HepG2 (cell line): Measurements from ENCODE around the gene KRTAP5-8. TPM values are rescaled to one million over a fixed set of nuclear protein-coding genes. Genes with fewer than 3 reads are reported as not detected.

Experiments
- ATAC-seq: fragments of 200-7000 bp; cut with Tn5 transposase; 3 replicates; pipeline ENCODE4 v1.9.1; 2020; ENCODE audit warnings: mild to moderate bottlenecking, moderate library complexity
- BruUV-seq: library from RNA; stranded (reverse); fragments of 400-500 nt; replicated peaks from 2 replicates; lab custom pipeline; 2021; lab: Mats Ljungman, UMichigan
- CTCF ChIA-PET: fragments of 300-600 bp; formaldehyde crosslinking; extraction: SDS; loops from one replicate; lab custom pipeline; 2021; ENCODE audit warnings: low total read pairs, inconsistent platforms, low intra/inter-chr PET ratio; lab: Yijun Ruan, JAX
- POLR2A ChIA-PET: fragments of 350-600 bp; sonication (Branson Sonifier 250); formaldehyde crosslinking; loops from one replicate; lab custom pipeline; 2020; ENCODE audit warnings: antibody characterized with exemption, inconsistent platforms; lab: Yijun Ruan, JAX
- DNase-seq: peaks from one replicate; pipeline ENCODE4 v3.0.0-alpha.2; 2015; ENCODE audit warnings: low spot score
- FAIRE-seq: peaks from 3 replicates; lab custom pipeline; 2011; peaks lifted over from hg19 to GRCh38; lab: Jason Lieb, UNC
- H2AFZ ChIP-seq: one replicate; pipeline ENCODE4 v1.6.1; 2011; ENCODE audit warnings: low read length, inconsistent platforms
- H3K27ac ChIP-seq: fragments of 300-600 bp; 3 replicates; pipeline ENCODE4 v1.8.0; 2011; ENCODE audit warnings: mixed run types, mild to moderate bottlenecking, mixed read lengths, low read length, inconsistent platforms; ENCODE audit not compliant: insufficient read depth; ENCODE audit errors: extremely low read length
- H3K27me3 ChIP-seq, 2 experiments: fragments of 200-600 bp in 1 of 2; 2 replicates in 1 of 2; 3 replicates in 1 of 2; pipeline versions ENCODE4 v1.6.0 to v1.8.0; 2011; ENCODE audit warnings: low read length in 2 of 2, mild to moderate bottlenecking in 2 of 2, moderate library complexity in 2 of 2, inconsistent platforms in 1 of 2; ENCODE audit not compliant: insufficient read depth in 2 of 2, control insufficient read depth in 1 of 2
- H3K36me3 ChIP-seq, 2 experiments: fragments of 200-600 bp in 1 of 2; replicated peaks in 1 of 2; 2 replicates in 1 of 2; 3 replicates in 1 of 2; pipeline versions ENCODE4 v1.5.1 to v1.8.0; 2011; ENCODE audit warnings: low read length in 2 of 2, inconsistent platforms in 1 of 2; ENCODE audit not compliant: insufficient read depth in 2 of 2, control insufficient read depth in 1 of 2
- H3K4me1 ChIP-seq: 2 replicates; pipeline ENCODE4 v1.5.1; 2012; ENCODE audit warnings: low read length, inconsistent platforms; ENCODE audit not compliant: insufficient read depth
- H3K4me2 ChIP-seq: 2 replicates; pipeline ENCODE4 v1.6.0; 2011; ENCODE audit warnings: low read depth, low read length, inconsistent platforms
- H3K4me3 ChIP-seq, 3 experiments: fragments of 200-600 bp in 1 of 3; sonication (generic), shearing (Covaris generic) in 1 of 3; replicated peaks in 1 of 3; 2 replicates each; pipeline ENCODE4 v1.5.1; 2011 to 2016; ENCODE audit warnings: low read length in 3 of 3, inconsistent platforms in 2 of 3, low read depth in 2 of 3, mild to moderate bottlenecking in 2 of 3, control low read depth in 1 of 3, mixed read lengths in 1 of 3; ENCODE audit not compliant: insufficient read depth in 1 of 3
- H3K79me2 ChIP-seq: one replicate; pipeline ENCODE4 v1.6.1; 2011; ENCODE audit warnings: low read length, inconsistent platforms; ENCODE audit not compliant: insufficient read depth
- H3K9ac ChIP-seq: 2 replicates; pipeline ENCODE4 v1.6.0; 2011; ENCODE audit warnings: mild to moderate bottlenecking, low read depth, low read length, inconsistent platforms; ENCODE audit not compliant: insufficient read depth
- H3K9me3 ChIP-seq: 2 replicates; pipeline ENCODE4 v1.5.1; 2012; ENCODE audit warnings: mild to moderate bottlenecking, low read length
- H4K20me1 ChIP-seq: 2 replicates; pipeline ENCODE4 v1.6.0; 2011; ENCODE audit warnings: inconsistent platforms, mild to moderate bottlenecking, low read length, moderate library complexity; ENCODE audit not compliant: insufficient read depth
- DMAP1 ChIP-seq: IDR thresholded peaks from 2 replicates; pipeline ENCODE4 v1.6.1; 2016
- HHEX ChIP-seq: IDR thresholded peaks from 2 replicates; pipeline ENCODE4 v1.6.1; 2016; ENCODE audit warnings: control low read depth
- HIVEP1 ChIP-seq: sonication (generic); formaldehyde crosslinking; IDR thresholded peaks from 2 replicates; pipeline ENCODE4 v1.4.0; 2020; ENCODE audit warnings: mild to moderate bottlenecking, missing genetic modification reagents
- KDM6A ChIP-seq: IDR thresholded peaks from 2 replicates; pipeline ENCODE4 v1.6.1; 2016; ENCODE audit warnings: low read depth
- KLF13 ChIP-seq: sonication (generic); formaldehyde crosslinking; IDR thresholded peaks from 2 replicates; pipeline ENCODE4 v1.4.0; 2020; ENCODE audit warnings: mild to moderate bottlenecking, missing genetic modification reagents
- KLF16 ChIP-seq, 2 experiments: sonication (generic) in 1 of 2; formaldehyde crosslinking in 1 of 2; IDR thresholded peaks; 2 replicates each; pipeline versions ENCODE4 v1.6.1 to v1.8.0; 2016 to 2023; ENCODE audit warnings: missing genetic modification reagents in 2 of 2, missing compliant biosample characterization in 1 of 2
- KLF6 ChIP-seq: IDR thresholded peaks from 2 replicates; pipeline ENCODE4 v1.8.0; 2016; ENCODE audit warnings: missing biosample characterization, missing genetic modification reagents
- POLR2AphosphoS5 ChIP-seq: IDR thresholded peaks from 2 replicates; pipeline ENCODE4 v1.6.1; 2012; ENCODE audit warnings: low read depth, low read length
- RCOR2 ChIP-seq: IDR thresholded peaks from 2 replicates; pipeline ENCODE4 v1.6.1; 2016; ENCODE audit warnings: missing biosample characterization, missing genetic modification reagents
- SMARCC2 ChIP-seq: fragments of 450-650 bp; IDR thresholded peaks from 2 replicates; pipeline ENCODE4 v1.6.1; 2017; ENCODE audit warnings: antibody characterized with exemption, mild to moderate bottlenecking
- SP2 ChIP-seq: sonication (generic); formaldehyde crosslinking; IDR thresholded peaks from 2 replicates; pipeline ENCODE4 v1.5.1; 2020; ENCODE audit warnings: mild to moderate bottlenecking, missing genetic modification reagents
- ZBTB42 ChIP-seq: sonication (generic); formaldehyde crosslinking; IDR thresholded peaks from 2 replicates; pipeline ENCODE4 v1.5.0; 2020; ENCODE audit warnings: mild to moderate bottlenecking, missing genetic modification reagents
- ZMAT3 ChIP-seq: sonication (generic); formaldehyde crosslinking; conservative IDR thresholded peaks from 2 replicates; pipeline ENCODE4 v1.7.0; 2021; ENCODE audit warnings: missing genetic modification reagents
- ZNF205 ChIP-seq: IDR thresholded peaks from 2 replicates; pipeline ENCODE4 v1.6.1; 2018; ENCODE audit warnings: missing biosample characterization, missing genetic modification reagents
- ZNF207 ChIP-seq: fragments of 450-650 bp; IDR thresholded peaks from 2 replicates; pipeline ENCODE4 v1.6.1; 2016; ENCODE audit warnings: antibody characterized with exemption, borderline replicate concordance
- ZNF367 ChIP-seq: sonication (generic); formaldehyde crosslinking; IDR thresholded peaks from 2 replicates; pipeline ENCODE4 v1.4.0; 2020; ENCODE audit warnings: missing genetic modification reagents, borderline replicate concordance
- ZNF496 ChIP-seq: sonication (generic); formaldehyde crosslinking; IDR thresholded peaks from 2 replicates; pipeline ENCODE4 v1.8.1; 2023; ENCODE audit warnings: mild to moderate bottlenecking, moderate library complexity, missing genetic modification reagents; ENCODE audit not compliant: insufficient replicate concordance
- ZNF605 ChIP-seq: sonication (generic); formaldehyde crosslinking; IDR thresholded peaks from 2 replicates; pipeline ENCODE4 v1.8.0; 2022; ENCODE audit warnings: mild to moderate bottlenecking, missing genetic modification reagents
- WGBS: methylation state at CpG from one replicate; pipeline ENCODE4 v1.1.6; 2017; ENCODE audit warnings: low lambda C conversion rate; 5-methylcytosine and 5-hydroxymethylcytosine counted together
- in situ Hi-C: cut with HindIII; loops from 2 replicates; pipeline ENCODE4 v1.10.0; 2017; ENCODE audit warnings: low pct_unique_long_range_greater_than_20kb; ENCODE audit not compliant: extremely low pct_ligation_motif_present
- intact Hi-C: fragments of 100-400 bp; cut with micrococcal nuclease; formaldehyde crosslinking; loops from one replicate; pipeline ENCODE4 v1.10.0; 2022; ENCODE audit not compliant: unreplicated experiment
- polyA plus RNA-seq, 8 experiments: library from polyadenylated mRNA; depleted of rRNA in 3 of 8; stranded (reverse) in 7 of 8; unstranded in 1 of 8; fragments of >200 nt; fragmentation: Illumina TruSeq in 4 of 8; extraction: Trizol in 4 of 8; gene quantifications; 2 replicates each; pipeline versions ENCODE4 v1.2.1 to v1.2.3, GENCODE V29; 2011 to 2016; ENCODE audit warnings: low read depth in 4 of 8, missing spikeins in 1 of 8, mixed read lengths in 1 of 8; ENCODE audit not compliant: insufficient read depth in 1 of 8
- total RNA-seq, 5 experiments: library from RNA; depleted of rRNA; stranded (reverse); fragments of >200 nt; fragmentation: Illumina TruSeq; extraction: Trizol; gene quantifications; 2 replicates each; pipeline ENCODE4 v1.2.3, GENCODE V29; 2016; ENCODE audit warnings: low read depth in 1 of 5
- TF ChIP-seq, protein P1 (sequence below): sonication (generic); formaldehyde crosslinking; IDR thresholded peaks from 2 replicates; pipeline ENCODE4 v1.8.1; 2023; ENCODE audit warnings: mild to moderate bottlenecking, moderate library complexity, missing genetic modification reagents
- TF ChIP-seq, protein P2 (sequence below): sonication (generic); formaldehyde crosslinking; IDR thresholded peaks from 2 replicates; pipeline ENCODE4 v1.4.0; 2020; ENCODE audit warnings: mild to moderate bottlenecking, missing genetic modification reagents

The KRTAP5-8 gene
- total and polyA plus RNA-seq, 2 of the 13 experiments (the other 11 are each of a cell fraction or from before 2014, with no cell fraction given), result 0.20 TPM; not detected in 1

DNA sequence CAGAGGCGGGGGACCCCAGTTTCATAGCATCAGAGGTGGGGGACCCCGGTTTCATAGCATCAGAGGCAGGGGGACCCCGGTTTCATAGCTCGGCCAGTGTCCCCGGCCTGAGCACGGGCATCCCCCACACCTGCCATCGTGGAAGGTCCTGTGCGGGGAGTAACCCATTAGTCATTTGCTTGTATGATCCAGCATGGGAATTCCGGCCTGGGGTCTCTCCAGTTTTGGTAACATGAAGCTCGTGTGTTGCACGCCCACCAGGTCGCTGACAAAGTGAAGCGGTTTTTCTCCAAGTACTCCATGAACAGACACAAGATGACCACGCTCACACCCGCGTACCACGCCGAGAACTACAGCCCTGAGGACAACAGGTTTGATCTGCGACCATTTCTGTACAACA is 39.7 kb upstream of the KRTAP5-8 start:
- FAIRE-seq (no peak), DNase-seq (no peak), ATAC-seq (no peak)
- Histone ChIP-seq H2AFZ (no peak overlapping the region), H3K79me2 (no peaks in the 10 kb centered on the region), H3K4me3 (no peak overlapping the region), H3K9ac (no peak overlapping the region), H3K4me2 (no peak overlapping the region), H3K9me3 (no peaks in the 10 kb centered on the region), H3K27me3 (no peaks in the 10 kb centered on the region)
- BruUV-seq, result no TSS peak
- 98% methylated on average over 11 of the region's 19 CpGs for WGBS
- in situ Hi-C loops, result no loop called here
- CTCF ChIA-PET, result no interaction called here
- TF ChIP-seq KDM6A (CRISPR knock-in tag), result no peak
- TF ChIP-seq, all 625 proteins: peak for 0
- POLR2A ChIA-PET, result no interaction called here
- no peaks in the 10 kb centered on the region for H3K4me1 ChIP-seq
- peaks cover 16 to 64% of the 10 kb centered on the region in 2 experiments; a peak in 4 of 5 replicates for H3K36me3 ChIP-seq
- H4K20me1 ChIP-seq, result no peaks in the 10 kb centered on the region
- intact Hi-C loops, result no loop called here
- no peak overlapping the region for H3K27ac ChIP-seq

DNA sequence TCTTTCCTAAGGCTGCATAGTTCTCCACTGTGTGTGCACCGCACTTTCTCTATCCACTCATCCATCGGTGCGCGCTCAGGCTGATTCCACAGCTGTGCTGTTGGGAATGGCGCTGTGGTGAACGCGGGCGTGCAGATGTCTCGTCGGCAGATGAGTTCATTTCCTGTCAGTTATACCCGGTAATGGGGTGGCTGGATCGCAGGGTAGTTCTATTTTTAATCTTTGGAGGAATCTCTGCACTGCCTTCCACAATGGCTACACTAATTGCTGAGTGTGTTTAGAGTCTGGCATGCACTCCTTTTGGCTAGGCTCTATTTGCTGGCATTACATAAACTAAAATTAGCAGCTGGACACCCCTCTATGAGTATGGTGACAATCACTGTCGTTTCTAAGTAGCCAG is 38.7 kb upstream of the KRTAP5-8 start:
- DNase-seq (no peak), FAIRE-seq (no peak), ATAC-seq (no peak)
- Histone ChIP-seq H3K4me1 (no peaks in the 10 kb centered on the region), H3K4me2 (no peak overlapping the region), H2AFZ (no peak overlapping the region), H3K9me3 (no peaks in the 10 kb centered on the region), H3K27me3 (no peaks in the 10 kb centered on the region), H4K20me1 (no peaks in the 10 kb centered on the region), H3K27ac (no peak overlapping the region), H3K79me2 (no peaks in the 10 kb centered on the region), H3K9ac (no peak overlapping the region), H3K36me3 (peaks cover 16 to 61% of the 10 kb centered on the region in 2 experiments; a peak in 4 of 5 replicates), H3K4me3 (no peak overlapping the region)
- BruUV-seq, result no TSS peak
- intact Hi-C loops (no loop called here), in situ Hi-C loops (no loop called here)
- ChIA-PET CTCF (no interaction called here), POLR2A (no interaction called here)
- no peak for TF ChIP-seq HIVEP1 (CRISPR knock-in tag)
- TF ChIP-seq SP2, result no peak
- no peak for TF ChIP-seq ZNF496 (CRISPR knock-in tag)
- TF ChIP-seq KLF6 (CRISPR knock-in tag), result no peak
- no peak for TF ChIP-seq ZNF367 (CRISPR knock-in tag)
- TF ChIP-seq ZNF207, result no peak
- TF ChIP-seq, protein P1, sequence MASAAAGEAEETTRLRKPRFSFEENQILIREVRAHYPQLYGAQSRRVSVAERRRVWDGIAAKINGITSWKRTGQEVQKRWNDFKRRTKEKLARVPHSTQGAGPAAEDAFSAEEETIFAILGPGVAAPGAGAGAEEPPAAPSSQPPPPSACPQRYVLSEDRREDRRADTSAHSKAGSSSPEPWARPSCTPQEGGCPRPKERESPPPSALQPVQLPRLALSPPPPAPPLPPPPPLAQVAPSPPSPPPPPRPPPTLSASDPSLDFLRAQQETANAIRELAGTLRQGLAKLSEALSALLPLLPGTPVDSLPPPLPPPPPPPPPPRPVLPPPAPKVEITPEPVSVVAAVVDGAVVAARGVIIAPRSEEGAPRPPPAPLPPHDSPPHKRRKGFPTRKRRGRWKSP (CRISPR knock-in tag), result no peak
- TF ChIP-seq ZMAT3 (CRISPR knock-in tag), result no peak
- TF ChIP-seq HHEX (CRISPR knock-in tag), result no peak
- TF ChIP-seq ZBTB42 (CRISPR knock-in tag), result no peak
- TF ChIP-seq SMARCC2, result no peak
- no peak for TF ChIP-seq ZNF605 (CRISPR knock-in tag)
- no peak for TF ChIP-seq POLR2AphosphoS5
- TF ChIP-seq RCOR2 (CRISPR knock-in tag), result no peak
- TF ChIP-seq KLF16 (CRISPR knock-in tag; IDR thresholded peaks at IDR 0.05), result no peak
- TF ChIP-seq KLF13 (CRISPR knock-in tag), result no peak
- TF ChIP-seq DMAP1 (CRISPR knock-in tag), result no peak
- TF ChIP-seq, protein P2, sequence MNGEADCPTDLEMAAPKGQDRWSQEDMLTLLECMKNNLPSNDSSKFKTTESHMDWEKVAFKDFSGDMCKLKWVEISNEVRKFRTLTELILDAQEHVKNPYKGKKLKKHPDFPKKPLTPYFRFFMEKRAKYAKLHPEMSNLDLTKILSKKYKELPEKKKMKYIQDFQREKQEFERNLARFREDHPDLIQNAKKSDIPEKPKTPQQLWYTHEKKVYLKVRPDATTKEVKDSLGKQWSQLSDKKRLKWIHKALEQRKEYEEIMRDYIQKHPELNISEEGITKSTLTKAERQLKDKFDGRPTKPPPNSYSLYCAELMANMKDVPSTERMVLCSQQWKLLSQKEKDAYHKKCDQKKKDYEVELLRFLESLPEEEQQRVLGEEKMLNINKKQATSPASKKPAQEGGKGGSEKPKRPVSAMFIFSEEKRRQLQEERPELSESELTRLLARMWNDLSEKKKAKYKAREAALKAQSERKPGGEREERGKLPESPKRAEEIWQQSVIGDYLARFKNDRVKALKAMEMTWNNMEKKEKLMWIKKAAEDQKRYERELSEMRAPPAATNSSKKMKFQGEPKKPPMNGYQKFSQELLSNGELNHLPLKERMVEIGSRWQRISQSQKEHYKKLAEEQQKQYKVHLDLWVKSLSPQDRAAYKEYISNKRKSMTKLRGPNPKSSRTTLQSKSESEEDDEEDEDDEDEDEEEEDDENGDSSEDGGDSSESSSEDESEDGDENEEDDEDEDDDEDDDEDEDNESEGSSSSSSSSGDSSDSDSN (CRISPR knock-in tag), result no peak
- no peak for TF ChIP-seq ZNF205 (CRISPR knock-in tag)
- WGBS, result 96% methylated on average over 13 of the region's 13 CpGs
